Measurements from ENCODE around the gene DAP.

DNA sequence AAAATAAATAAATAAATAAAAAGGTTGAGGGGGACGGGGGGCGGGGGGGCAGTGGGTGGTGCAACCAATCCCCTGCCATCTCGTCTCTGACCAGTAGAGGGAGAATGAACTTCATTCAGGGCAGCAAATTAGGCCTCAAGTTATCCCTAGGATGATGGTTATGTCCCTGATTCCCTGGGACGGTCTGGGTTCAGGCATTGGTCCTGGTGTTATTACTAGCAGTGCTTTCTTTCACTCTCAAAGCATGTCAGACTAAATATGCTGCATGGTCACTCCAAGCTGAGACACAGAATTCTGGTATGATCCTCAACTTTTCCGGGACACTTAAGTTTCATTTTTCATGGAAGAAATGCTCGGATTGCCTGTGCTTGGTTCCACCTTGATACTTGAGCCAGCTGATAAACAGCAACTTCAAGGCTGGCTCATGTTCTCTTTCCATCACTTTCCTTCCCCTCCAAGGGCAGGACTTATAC lies 59.4 kb downstream of the DAP start:
- TF ChIP-seq EZH2phosphoT487 (IDR thresholded peaks at IDR 0.05; ENCODE audit: insufficient read depth, low read depth) (no peak), EZH2 (IDR thresholded peaks at IDR 0.05; ENCODE audit: insufficient read depth, poor library complexity, severe bottlenecking) (no peak)

Data from GM23248 (cell line).